Neuron (in vitro differentiated cells): ENCODE measurements around the gene PTTG1IP.

Experiments
- H2AFZ ChIP-seq: one replicate; pipeline ENCODE4 v1.6.1; 2013; ENCODE audit warnings: low read depth, mild to moderate bottlenecking, inconsistent platforms, low read length, moderate library complexity
- H3K27me3 ChIP-seq: one replicate; pipeline ENCODE4 v1.6.1; 2013; ENCODE audit warnings: low read length; ENCODE audit not compliant: insufficient read depth
- H3K36me3 ChIP-seq: one replicate; pipeline ENCODE4 v1.6.1; 2013; ENCODE audit warnings: low read length; ENCODE audit not compliant: insufficient read depth
- H3K4me1 ChIP-seq: one replicate; pipeline ENCODE4 v1.6.1; 2013; ENCODE audit warnings: low read length; ENCODE audit not compliant: insufficient read depth
- H3K4me3 ChIP-seq: 2 replicates; pipeline ENCODE4 v1.5.1; 2013; ENCODE audit warnings: mild to moderate bottlenecking, low read length, moderate library complexity
- H3K9me3 ChIP-seq: one replicate; pipeline ENCODE4 v1.6.1; 2013; ENCODE audit warnings: low read length

The PTTG1IP gene

DNA sequence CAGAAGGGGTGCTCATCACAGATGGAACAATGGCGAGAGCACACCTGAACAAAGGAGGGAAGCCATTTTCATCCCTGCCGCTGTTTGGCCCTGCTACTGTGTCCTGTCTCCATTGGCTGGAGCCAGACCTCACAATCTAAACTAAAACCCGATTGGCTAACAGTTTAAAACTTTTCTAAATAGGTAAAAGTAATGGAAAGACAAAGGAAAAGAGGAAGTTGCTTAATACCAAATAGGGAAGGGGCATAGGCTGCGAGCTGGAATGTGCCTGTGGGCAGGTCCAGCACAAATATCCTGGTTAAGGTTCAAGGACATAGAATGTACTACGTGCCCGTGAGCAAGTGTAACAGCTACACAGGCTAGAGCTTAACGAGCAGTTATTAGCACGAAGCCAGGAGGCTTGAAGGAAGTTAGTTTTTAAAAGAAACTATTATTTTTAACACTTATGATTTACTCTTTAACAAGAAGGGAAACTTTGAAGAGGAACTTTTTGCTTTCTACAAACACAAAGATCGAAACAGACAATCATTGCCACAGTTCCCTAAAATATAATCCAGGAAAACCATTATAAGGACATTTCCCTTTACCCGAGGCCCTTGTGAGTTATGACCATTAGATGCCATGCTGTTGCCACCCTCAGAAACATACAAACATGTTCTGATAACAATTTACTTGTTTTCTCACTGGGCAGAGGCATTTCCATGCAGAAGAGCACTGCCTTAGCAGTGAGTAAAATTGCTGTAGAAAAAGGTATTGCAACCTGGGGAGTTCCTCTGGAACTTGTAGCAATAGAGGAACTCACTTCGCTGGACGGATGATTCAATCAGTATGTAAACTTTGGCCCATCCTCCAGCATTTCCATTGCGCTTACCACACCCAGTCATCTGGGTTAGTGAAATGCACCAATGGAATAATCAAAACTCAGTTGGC is 4.8 kb upstream of the PTTG1IP start:
- H3K9me3 ChIP-seq = no peaks in the 10 kb centered on the region
- H2AFZ ChIP-seq = no peak overlapping the region
- no peaks in the 10 kb centered on the region for H3K36me3 ChIP-seq
- H3K4me3 ChIP-seq = no peak overlapping the region
- no peaks in the 10 kb centered on the region for H3K4me1 ChIP-seq
- H3K27me3 ChIP-seq = peaks cover 10% of the 10 kb centered on the region

DNA sequence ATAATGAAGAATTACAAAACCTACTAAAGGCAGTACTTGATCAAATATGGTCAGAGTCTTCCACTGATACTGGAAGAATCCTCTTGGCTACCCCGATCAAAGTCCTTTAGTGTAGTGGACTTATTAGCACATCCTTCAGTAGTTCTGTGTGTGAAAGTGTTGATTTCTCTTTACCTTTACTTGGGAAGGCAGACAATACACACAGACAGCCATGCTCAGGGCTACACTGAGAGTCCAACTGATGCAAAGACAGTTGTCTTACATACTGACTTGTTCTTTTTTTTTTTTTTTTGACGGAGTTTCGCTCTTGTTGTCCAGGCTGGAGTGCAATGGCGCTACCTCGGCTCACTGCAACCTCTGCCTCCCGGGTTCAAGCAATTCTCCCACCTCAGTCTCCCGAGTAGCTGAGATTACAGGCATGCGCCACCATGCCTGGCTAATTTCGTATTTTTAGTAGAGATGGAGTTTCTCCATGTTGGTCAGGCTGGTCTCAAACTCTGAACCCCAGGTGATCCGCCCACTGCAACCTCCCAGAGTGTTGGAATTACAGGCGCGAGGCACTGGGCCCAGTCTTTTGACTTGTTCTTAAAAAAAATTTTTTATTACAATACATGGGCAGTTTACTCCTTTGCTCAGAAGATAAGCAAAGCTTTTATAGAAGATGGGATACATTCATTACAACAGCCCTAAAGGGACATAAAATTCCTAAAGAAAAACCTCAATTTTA is 3.5 kb upstream of the PTTG1IP start:
- Histone ChIP-seq H3K36me3 (no peaks in the 10 kb centered on the region), H3K4me3 (no peak overlapping the region), H3K4me1 (peaks cover 4% of the 10 kb centered on the region), H3K27me3 (peaks cover 2% of the 10 kb centered on the region), H3K9me3 (no peaks in the 10 kb centered on the region), H2AFZ (no peak overlapping the region)

- Histone ChIP-seq H3K36me3 (no peaks in the 10 kb centered on the region), H3K4me1 (peaks cover 19% of the 10 kb centered on the region), H3K4me3 (no peak overlapping the region), H2AFZ (no peak overlapping the region), H3K27me3 (no peaks in the 10 kb centered on the region), H3K9me3 (no peaks in the 10 kb centered on the region)
Measured at GRCh38 chr21:44875316-44875700, 1.8 kb upstream of the PTTG1IP start.

GRCh38 chr21:44874497-44875315 is 1.2 kb upstream of the PTTG1IP start:
- Histone ChIP-seq H3K9me3 (no peaks in the 10 kb centered on the region), H2AFZ (peak overlapping the region; percentile 55), H3K36me3 (no peaks in the 10 kb centered on the region), H3K4me3 (peak overlapping the region; percentile 88), H3K4me1 (peaks cover 25% of the 10 kb centered on the region), H3K27me3 (no peaks in the 10 kb centered on the region)

DNA sequence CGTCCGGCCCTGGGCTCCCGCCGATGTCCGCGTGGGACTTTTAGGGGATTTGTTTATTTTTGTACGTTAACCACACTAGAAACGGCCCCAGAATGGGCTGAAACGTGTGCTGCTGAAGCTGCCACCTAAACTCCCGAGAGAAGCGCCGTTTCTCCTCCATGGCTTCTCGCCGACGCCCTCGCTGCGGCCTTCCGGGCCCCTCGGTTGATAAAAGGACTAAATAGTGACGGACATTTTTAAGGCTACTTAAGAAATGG is 678 bp upstream of the PTTG1IP start:
- peak overlapping the region; percentile 88 for H3K4me3 ChIP-seq
- no peaks in the 10 kb centered on the region for H3K27me3 ChIP-seq
- peaks cover 27% of the 10 kb centered on the region for H3K4me1 ChIP-seq
- peak overlapping the region; percentile 55 for H2AFZ ChIP-seq
- no peaks in the 10 kb centered on the region for H3K36me3 ChIP-seq
- no peaks in the 10 kb centered on the region for H3K9me3 ChIP-seq

DNA sequence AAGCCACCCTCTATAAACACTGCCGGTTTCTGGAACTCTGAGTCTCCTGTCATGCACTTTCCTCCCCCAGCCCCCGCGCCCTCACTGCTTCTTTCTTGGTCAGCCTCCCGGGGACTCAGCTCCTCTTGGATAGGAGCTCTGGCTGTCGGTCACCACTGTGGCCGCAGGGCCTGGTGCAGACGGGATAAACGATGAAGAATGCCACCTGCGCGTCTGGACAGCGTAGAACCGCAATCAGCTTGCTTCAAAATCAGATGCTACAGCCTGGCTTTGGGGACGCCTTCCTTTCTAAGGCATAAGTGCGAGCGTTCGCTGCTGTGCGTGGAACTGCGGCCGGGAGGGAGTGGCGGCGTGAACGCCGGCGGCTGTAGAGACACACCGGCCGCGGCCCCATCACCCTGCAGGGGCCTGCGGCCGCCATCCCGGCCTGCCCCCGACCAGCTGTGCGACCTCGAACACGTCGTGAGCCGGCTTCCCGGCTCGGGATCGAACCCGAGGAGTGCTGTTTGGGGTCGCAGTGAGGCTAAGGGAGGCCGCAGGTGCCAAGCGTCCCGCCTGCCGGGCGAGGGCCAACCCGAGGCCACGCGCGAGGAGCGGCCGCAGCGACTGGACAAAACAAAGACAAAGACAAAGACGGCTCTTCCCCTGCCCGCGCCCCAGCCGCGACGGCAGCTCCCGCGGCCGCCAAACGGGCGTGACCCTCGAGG is 688 bp downstream of the PTTG1IP start:
- Histone ChIP-seq H3K4me1 (peaks cover 37% of the 10 kb centered on the region), H3K36me3 (no peaks in the 10 kb centered on the region), H3K9me3 (no peaks in the 10 kb centered on the region), H3K27me3 (no peaks in the 10 kb centered on the region), H3K4me3 (peak overlapping the region; percentile 88), H2AFZ (no peak overlapping the region)

DNA sequence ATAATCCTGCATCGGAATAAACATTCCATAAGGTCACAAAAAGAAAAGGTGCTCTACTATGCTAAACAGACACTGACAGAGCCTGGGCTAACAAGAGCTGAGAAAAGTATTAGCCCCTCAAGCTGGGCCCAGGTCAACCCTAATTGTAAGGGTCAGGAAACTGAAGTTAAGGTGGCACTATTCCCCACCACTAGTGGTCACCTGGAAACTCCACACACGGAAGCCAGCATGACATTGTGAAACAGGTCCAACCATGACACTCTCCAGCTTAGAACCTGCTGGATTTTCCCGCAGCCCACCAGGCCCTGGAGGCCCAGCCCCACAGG is 1.2 kb downstream of the PTTG1IP start:
- Histone ChIP-seq H3K9me3 (no peaks in the 10 kb centered on the region), H3K4me3 (peak overlapping the region; percentile 88), H3K4me1 (peaks cover 42% of the 10 kb centered on the region), H2AFZ (no peak overlapping the region), H3K36me3 (no peaks in the 10 kb centered on the region), H3K27me3 (no peaks in the 10 kb centered on the region)

GRCh38 chr21:44871576-44872269 is 1.8 kb downstream of the PTTG1IP start:
- Histone ChIP-seq H3K27me3 (no peaks in the 10 kb centered on the region), H3K4me3 (peak overlapping the region; percentile 88), H3K9me3 (no peaks in the 10 kb centered on the region), H3K36me3 (peaks cover 3% of the 10 kb centered on the region), H3K4me1 (peaks cover 48% of the 10 kb centered on the region), H2AFZ (no peak overlapping the region)

GRCh38 chr21:44870748-44871495 is 2.6 kb downstream of the PTTG1IP start:
- Histone ChIP-seq H3K4me1 (peaks cover 50% of the 10 kb centered on the region), H3K27me3 (no peaks in the 10 kb centered on the region), H3K4me3 (peak overlapping the region; percentile 88), H3K36me3 (peaks cover 5% of the 10 kb centered on the region), H2AFZ (no peak overlapping the region), H3K9me3 (no peaks in the 10 kb centered on the region)

GRCh38 chr21:44869781-44870747 is 3.4 kb downstream of the PTTG1IP start:
- Histone ChIP-seq H3K9me3 (no peaks in the 10 kb centered on the region), H3K4me1 (peaks cover 50% of the 10 kb centered on the region), H3K27me3 (no peaks in the 10 kb centered on the region), H3K36me3 (peaks cover 14% of the 10 kb centered on the region), H3K4me3 (no peak overlapping the region), H2AFZ (no peak overlapping the region)

DNA sequence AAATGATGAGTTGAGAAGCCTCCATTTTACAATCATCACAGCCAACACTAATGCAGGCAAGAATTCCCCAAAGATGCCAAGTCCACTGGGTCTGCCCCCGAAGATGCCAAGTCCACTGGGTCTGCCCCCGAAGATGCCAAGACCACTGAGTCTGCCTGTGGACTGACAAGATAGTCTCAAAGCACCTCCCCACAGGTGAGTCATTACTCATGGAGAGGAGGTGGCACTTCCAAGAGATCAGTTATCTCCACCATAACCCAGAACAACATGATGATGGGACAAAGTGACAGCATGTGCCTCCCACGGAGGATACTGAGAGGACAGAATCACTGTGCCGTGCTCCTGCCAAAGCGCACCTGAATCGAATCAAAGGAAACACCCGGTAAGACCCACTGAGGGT is 4.8 kb downstream of the PTTG1IP start:
- Histone ChIP-seq H3K36me3 (peaks cover 24% of the 10 kb centered on the region), H3K27me3 (no peaks in the 10 kb centered on the region), H2AFZ (no peak overlapping the region), H3K4me3 (no peak overlapping the region), H3K4me1 (peaks cover 50% of the 10 kb centered on the region), H3K9me3 (no peaks in the 10 kb centered on the region)
